GM18870 (cell line): ENCODE data around the gene PLEKHD1.

Source experiments
- ATAC-seq: cut with Tn5 transposase; IDR thresholded peaks from one replicate; pipeline ENCODE4 v1.9.1; 2021; ENCODE audit warnings: moderate library complexity; ENCODE audit not compliant: unreplicated experiment

The PLEKHD1 gene

GRCh38 chr14:69547701-69548348 lies 63.3 kb downstream of the PLEKHD1 start:
- ATAC-seq = no peak

GRCh38 chr14:69548566-69548965 lies 64.0 kb downstream of the PLEKHD1 start:
- no peak for ATAC-seq

- ATAC-seq = no peak
Measured at GRCh38 chr14:69551511-69551910, 67.0 kb downstream of the PLEKHD1 start.

GRCh38 chr14:69553252-69553651 lies 68.7 kb downstream of the PLEKHD1 start:
- ATAC-seq = no peak

DNA sequence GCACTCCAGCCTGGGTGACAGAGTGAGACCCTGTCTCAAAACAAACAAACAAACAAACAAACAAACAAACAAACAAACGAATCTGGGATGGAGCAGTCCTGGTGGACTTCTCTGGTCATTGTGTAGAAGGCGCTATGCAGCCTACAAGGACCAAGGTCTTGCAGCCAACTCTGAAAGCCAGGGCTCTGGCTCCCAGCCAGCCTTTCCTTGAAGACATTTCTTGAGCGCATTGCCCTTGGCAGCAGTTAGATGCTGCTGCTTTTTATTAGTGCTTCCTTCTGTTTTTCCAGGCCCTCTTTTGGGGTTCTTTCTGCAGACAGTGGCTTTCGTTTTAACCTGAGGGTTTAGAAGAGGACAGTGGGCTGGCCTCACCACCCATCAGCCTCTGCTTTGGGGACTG lies 70.0 kb downstream of the PLEKHD1 start:
- ATAC-seq = no peak

DNA sequence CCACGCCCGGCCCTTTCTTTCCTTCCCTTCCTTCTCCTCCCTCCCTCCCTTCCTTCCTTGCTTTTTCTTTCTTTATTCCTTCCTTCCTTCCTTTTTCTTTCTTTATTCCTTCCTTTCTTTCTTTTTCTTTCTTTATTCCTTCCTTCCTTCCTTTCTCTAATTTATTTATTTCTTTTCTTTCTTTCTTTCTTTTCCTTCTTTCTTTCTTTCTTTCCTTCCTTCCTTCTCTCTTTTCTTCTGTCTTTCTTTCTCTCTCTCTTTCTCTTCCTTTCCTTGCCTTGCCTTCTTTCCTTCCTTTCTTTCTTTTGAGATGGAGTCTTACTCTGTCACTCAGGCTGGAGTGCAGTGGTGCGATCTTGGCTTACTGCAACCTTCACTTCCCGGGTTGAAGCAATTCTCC lies 74.2 kb downstream of the PLEKHD1 start:
- ATAC-seq = no peak

DNA sequence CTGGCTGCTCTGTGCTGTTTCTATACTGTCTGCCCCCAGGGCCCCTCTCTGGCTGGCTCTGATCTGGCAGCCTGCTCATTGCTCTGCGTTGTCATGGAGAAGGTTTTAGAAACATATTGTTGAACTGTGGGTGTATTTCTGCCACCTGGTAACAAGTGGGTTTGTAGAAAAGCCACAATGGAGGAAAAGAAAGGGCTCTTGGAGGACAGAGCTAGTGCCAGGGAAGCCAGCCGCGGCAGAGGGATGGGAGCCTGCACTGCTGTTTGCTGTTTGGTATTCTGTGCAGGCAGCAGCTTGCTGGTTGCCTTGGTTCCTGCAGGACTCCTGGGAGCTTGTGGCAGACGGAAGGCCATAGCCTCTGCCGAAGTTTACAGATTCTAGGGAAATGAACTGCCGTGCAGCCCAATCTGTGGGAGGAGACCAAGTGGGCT lies 75.1 kb downstream of the PLEKHD1 start:
- ATAC-seq = no peak

GRCh38 chr14:69560826-69561225 lies 76.3 kb downstream of the PLEKHD1 start:
- no peak for ATAC-seq

DNA sequence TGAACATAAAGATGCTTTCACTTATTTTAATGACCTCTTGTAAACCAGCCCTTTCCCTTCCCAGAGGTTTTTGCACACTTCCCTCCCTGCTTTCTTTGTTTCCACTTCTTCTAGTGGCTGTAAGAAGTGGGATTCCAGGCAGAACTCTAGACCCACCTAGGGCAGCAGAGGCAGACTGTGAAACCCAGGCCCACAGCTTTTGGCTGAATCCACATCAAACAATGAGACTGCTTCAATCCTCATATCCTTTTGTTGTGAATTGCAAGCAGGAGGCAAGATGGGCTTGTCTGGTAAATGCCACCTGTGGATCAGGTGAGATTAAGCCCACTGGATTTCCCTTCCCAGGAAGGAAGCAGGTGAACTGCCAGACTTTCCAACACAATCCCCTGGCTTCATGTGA lies 77.4 kb downstream of the PLEKHD1 start:
- no peak for ATAC-seq

- no peak for ATAC-seq
Measured at GRCh38 chr14:69567563-69567962, 83.0 kb downstream of the PLEKHD1 start.

DNA sequence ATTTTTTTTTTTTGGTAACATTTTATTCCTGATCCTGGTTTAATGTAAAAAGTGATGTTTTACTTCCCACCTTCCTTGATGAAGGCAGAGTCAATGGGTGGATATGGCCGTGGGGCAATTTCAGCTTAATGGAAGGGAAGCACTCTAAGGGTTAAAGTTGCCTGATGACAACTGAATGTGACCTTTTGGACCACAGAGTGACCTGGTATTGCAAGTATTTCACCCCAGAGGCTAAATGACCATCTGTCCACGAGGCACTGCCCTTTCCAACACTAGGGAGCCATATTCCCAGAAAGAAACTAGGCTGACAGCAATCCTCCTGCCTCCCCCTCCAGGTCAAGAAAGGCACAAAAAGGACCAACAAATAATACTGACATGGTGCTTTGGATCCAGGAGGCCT lies 85.3 kb downstream of the PLEKHD1 start:
- no peak for ATAC-seq

DNA sequence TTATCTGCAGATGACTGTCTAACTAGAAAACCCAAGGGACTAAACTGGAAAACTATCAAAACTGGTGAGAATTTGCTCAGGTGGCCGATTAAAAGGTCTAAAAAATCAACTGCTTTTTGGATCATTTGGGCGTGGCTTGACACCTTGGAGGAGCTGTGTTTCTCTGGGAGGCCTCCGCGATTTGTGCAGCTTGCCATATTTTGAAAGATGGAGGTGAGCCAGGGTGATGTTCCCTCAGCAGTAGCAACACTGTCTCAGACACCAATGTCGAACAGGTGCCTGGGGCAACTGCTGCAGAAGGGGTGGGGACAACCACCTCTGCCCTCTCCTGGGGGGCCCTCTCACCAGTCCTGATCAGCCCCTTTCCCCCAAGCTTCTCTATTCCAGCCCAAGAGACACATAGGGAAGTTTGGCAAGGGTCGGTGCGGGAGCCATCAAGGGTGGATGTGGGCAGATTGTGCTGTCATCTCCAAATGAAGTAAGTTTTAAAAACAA lies 86.4 kb downstream of the PLEKHD1 start:
- no peak for ATAC-seq

GRCh38 chr14:69571449-69572029 lies 87.0 kb downstream of the PLEKHD1 start:
- ATAC-seq = no peak

- no peak for ATAC-seq
Measured at GRCh38 chr14:69572030-69572840, 87.7 kb downstream of the PLEKHD1 start.

GRCh38 chr14:69572841-69573135 lies 88.3 kb downstream of the PLEKHD1 start:
- no peak for ATAC-seq

GRCh38 chr14:69573205-69573830 lies 88.8 kb downstream of the PLEKHD1 start:
- no peak for ATAC-seq

DNA sequence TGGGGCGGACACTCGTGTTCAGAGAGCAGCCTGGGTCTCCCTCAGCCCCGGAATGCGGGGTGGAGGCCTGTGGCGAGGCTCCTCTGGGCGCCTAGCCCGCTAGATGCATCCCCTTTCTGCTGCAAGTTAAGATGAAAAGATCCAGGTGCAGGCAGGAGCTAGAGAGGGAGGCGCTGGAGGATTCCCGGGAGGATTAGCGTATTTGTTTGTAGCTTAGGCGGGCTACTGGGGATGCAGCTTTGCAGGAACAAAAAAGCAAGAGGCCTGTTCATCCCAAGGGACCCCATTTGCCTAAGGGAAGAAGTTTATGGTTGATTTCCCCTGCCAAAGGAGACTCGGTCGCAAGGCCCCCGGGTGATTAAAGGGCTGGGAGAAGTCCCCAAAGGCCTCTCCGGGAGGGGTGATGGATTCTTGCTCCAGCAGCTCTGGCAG lies 89.3 kb downstream of the PLEKHD1 start:
- ATAC-seq = no peak

- no peak for ATAC-seq
Measured at GRCh38 chr14:69574263-69574953, 89.9 kb downstream of the PLEKHD1 start, which contains the start of gene CCDC177. Gene CCDC177 (minus strand): TSS chr14:69574871. CDS start chr14:69573622, 1,249 bp downstream.

DNA sequence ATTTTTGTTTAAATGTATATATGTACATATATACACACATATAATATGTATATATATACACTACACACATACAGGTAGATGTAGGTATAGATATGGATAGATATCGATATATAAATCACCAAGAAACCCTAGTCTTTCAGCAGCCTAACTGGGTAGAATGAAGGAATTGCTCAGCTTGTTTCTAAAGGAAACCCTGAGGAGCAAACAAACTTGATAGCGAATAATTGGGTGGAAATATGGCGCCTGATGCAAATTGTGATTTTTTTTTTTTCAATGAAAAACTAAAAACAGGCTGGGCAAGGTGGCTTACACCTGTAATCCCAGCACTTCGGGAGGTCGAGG lies 90.4 kb downstream of the PLEKHD1 start:
- no peak for ATAC-seq

- no peak for ATAC-seq
Measured at GRCh38 chr14:69579476-69579875, 94.9 kb downstream of the PLEKHD1 start.

DNA sequence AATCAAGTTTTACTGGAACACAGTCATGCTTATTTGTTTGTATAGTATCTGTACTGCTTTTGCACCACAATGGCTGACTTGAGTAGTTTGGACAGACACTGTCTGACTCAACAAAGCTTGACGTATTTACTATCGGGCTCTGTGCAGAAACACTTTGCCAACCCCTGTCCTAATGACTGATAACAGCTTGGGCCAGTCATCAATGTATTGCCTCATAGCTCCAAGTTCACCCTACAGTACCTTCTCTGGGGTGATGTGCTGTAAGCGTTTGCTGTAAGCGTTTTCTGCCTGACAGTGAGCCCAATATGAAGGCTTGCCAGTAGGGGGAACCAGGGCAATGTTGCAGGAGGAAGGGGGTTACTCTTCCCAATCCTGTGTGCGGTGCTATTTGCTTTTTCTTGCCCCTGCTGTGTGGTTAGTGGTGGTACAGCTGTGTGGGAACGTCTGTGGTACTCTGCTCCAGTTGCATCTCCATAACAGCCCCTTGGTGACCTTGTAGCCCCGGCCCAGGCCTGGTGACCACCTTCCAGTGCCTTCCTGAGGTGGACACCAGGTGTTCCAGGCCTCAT lies 95.6 kb downstream of the PLEKHD1 start:
- ATAC-seq = no peak
